ENCODE measurements around the gene ZNF592.

ZNF592 gene

DNA sequence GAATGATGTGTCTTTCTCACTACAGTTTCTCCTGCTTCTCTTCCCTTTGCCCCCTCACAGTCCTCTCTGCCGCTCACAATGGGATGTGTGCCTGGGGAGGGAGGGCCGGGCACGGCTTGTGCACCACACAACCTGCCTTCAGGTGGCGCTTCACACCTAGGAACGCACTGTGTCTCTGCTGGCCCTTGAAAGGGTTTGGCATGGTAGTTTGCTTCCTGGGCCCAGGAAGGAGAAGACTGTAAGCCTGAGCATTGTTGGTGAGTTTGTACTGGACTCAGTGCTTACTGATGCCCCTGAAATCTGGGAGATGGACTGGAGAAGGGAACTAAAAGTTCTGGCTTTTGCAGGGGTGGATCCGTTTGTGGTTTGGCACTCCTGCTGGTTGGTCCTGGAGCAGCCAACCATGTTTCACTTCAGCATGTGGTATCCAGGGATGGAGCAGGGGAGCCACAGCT is 78.0 kb downstream of the ZNF592 start:
- peak; percentile 22 for DNase-seq (ENCODE audit: low read depth)
- no peak overlapping the region for H3K4me3 ChIP-seq (replicated peaks; ENCODE audit: low read depth, low read length)
- TF ChIP-seq, protein P1, sequence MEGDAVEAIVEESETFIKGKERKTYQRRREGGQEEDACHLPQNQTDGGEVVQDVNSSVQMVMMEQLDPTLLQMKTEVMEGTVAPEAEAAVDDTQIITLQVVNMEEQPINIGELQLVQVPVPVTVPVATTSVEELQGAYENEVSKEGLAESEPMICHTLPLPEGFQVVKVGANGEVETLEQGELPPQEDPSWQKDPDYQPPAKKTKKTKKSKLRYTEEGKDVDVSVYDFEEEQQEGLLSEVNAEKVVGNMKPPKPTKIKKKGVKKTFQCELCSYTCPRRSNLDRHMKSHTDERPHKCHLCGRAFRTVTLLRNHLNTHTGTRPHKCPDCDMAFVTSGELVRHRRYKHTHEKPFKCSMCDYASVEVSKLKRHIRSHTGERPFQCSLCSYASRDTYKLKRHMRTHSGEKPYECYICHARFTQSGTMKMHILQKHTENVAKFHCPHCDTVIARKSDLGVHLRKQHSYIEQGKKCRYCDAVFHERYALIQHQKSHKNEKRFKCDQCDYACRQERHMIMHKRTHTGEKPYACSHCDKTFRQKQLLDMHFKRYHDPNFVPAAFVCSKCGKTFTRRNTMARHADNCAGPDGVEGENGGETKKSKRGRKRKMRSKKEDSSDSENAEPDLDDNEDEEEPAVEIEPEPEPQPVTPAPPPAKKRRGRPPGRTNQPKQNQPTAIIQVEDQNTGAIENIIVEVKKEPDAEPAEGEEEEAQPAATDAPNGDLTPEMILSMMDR (IDR thresholded peaks at IDR 0.05; ENCODE audit: low read length, missing control alignments), result peak; percentile 24

DNA sequence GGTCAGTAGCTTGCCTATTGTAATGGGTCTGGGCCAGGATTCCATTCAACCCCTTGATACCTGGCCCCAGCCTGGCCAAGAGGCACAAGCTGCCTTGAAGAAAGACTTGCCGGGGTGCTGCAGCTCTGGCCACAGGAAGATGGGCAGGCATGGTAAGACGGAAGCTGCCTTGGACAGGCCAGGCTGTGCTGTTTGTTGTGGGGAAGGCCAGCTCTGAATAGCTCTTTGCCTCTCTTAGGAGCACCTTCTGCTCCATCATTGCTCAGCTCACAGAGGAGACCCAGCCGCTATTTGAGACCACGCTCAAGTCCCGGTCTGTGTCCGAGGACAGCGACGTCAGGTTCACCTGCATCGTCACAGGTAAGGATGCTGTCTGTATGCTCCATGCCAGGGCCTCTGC is 78.9 kb downstream of the ZNF592 start:
- no peak overlapping the region for H3K4me3 ChIP-seq (replicated peaks; ENCODE audit: low read depth, low read length)
- TF ChIP-seq, protein P1 (IDR thresholded peaks at IDR 0.05; ENCODE audit: low read length, missing control alignments), result no peak
- no peak for DNase-seq (ENCODE audit: low read depth)

DNA sequence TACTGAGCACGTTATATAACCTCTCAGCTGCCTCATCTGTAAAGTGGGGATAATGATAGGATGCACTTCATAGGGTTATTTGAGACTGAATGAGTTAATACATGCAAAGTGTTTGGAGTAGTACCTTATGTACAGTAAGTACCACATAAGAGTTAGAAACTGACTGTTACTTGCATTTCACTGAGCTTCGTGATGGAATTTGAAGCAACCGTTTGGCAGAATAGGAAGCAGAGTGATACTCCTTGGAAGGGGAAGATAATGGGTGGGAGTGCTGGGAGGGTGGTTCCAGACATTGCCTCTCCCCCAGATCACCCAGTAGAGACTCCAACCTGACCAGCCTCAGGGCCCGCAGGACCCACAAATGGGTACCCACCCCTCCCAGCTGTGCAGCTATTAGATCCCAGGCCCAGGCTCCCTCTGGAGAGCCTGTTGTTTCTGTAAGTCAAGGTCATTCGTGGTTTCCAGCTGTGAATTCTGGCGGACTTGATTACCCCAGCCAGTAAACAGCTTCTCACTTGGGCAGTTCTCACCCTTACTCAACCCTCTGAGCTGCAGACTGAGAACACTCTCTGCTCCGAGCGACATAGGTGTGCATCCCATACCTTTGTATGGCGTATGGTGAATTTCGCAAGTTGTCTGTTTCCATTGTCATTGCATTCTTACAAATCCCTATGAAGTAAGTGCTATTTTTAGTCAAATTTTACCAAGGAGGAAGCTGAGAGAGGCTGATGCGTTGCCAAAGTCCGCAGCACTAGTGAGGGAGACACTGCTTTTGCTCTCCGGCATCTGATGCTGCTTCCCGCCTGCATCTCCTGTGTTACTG is 79.9 kb downstream of the ZNF592 start:
- TF ChIP-seq, protein P1 (IDR thresholded peaks at IDR 0.05; ENCODE audit: low read length, missing control alignments), result no peak
- no peak overlapping the region for H3K4me3 ChIP-seq (replicated peaks; ENCODE audit: low read depth, low read length)
- DNase-seq (ENCODE audit: low read depth), result peak; percentile 63

DNA sequence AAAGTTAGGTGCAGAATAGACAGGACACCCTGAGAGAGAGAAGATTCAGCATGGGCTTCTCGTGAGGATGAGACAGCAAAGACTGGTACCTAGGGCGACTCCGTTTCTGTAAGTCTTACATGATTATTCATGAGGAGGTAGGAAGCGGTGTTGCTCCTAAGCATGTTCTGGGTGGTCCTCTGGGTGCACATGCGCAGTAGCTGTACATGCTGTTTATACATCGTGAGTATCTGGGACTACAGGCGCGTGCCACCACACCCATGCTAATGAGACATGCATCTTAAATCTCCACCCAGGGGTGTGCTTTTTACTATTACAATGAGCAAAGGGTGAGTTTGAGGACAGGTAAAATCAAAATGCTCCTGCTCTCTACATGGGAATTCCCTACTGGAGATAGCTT is 81.0 kb downstream of the ZNF592 start:
- TF ChIP-seq, protein P1 (IDR thresholded peaks at IDR 0.05; ENCODE audit: low read length, missing control alignments), result no peak
- DNase-seq (ENCODE audit: low read depth), result no peak
- no peak overlapping the region for H3K4me3 ChIP-seq (replicated peaks; ENCODE audit: low read depth, low read length)

DNA sequence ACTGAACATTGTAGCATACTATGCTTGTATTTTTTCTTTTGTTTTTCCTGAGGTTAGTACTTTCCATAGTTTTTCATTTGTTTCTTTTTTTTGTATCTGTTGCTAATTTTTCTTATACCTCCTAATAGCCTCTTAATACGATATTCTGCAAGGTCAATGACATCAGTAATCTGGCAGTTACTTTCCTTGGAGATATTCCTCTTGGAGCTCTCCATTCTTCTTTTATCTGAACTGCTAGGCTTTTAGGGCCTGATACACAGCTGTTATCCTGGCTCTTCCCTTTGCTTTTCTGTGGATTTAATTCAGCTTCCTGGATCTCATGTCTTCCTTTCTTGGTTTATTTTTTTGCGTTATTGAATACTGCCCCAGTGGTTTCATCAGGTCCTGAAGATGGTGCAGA is 81.6 kb downstream of the ZNF592 start:
- H3K4me3 ChIP-seq (replicated peaks; ENCODE audit: low read depth, low read length), result no peak overlapping the region
- no peak for DNase-seq (ENCODE audit: low read depth)
- TF ChIP-seq, protein P1 (IDR thresholded peaks at IDR 0.05; ENCODE audit: low read length, missing control alignments), result no peak

DNA sequence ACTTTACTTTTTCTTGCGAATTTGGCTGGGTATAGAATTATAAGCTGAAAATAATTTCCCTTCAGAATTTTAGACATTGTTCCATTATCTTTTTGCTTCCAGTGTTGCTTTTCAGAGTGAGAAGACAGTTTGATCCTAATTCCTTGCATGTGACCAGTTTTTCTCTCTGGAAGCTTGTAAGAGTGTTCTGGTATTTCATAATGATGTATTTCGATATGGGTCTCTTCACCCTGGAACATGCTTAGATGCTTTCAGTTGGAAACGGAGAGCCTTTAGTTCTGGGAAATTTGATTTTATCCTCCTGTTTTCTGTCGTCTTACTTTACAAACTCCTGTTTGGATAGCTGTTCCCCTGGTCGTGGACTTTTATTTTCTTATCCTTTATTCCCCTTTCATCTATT is 82.6 kb downstream of the ZNF592 start:
- no peak overlapping the region for H3K4me3 ChIP-seq (replicated peaks; ENCODE audit: low read depth, low read length)
- TF ChIP-seq, protein P1 (IDR thresholded peaks at IDR 0.05; ENCODE audit: low read length, missing control alignments), result no peak
- DNase-seq (ENCODE audit: low read depth), result no peak

DNA sequence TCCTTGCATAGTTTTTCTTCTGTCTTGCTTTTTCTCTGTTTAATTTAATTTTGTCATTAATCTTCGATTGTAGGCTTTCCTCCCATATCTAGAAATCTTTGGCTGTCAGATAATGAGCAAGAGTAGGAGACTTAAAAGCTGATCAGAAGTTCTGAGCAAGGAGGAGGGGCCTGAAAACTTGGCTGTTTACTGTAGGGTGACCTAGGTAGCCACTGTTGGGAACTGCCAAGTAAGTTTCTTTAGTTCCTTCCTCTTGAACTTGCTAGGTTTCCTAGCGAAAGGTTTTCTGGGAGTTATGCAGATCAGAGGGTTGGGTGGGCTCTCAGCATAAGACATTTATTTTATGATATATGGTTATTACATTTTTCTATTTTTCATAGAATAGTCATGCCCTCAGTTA is 83.2 kb downstream of the ZNF592 start:
- TF ChIP-seq, protein P1 (IDR thresholded peaks at IDR 0.05; ENCODE audit: low read length, missing control alignments), result no peak
- DNase-seq (ENCODE audit: low read depth), result no peak
- no peak overlapping the region for H3K4me3 ChIP-seq (replicated peaks; ENCODE audit: low read depth, low read length)

All from fibroblast of pulmonary artery (primary cell).